ENCODE measurements around the gene CCNL2.
A peak's percentile ranks its signal among the peaks of the same experiment; 100 is the strongest.

CCNL2 gene

DNA sequence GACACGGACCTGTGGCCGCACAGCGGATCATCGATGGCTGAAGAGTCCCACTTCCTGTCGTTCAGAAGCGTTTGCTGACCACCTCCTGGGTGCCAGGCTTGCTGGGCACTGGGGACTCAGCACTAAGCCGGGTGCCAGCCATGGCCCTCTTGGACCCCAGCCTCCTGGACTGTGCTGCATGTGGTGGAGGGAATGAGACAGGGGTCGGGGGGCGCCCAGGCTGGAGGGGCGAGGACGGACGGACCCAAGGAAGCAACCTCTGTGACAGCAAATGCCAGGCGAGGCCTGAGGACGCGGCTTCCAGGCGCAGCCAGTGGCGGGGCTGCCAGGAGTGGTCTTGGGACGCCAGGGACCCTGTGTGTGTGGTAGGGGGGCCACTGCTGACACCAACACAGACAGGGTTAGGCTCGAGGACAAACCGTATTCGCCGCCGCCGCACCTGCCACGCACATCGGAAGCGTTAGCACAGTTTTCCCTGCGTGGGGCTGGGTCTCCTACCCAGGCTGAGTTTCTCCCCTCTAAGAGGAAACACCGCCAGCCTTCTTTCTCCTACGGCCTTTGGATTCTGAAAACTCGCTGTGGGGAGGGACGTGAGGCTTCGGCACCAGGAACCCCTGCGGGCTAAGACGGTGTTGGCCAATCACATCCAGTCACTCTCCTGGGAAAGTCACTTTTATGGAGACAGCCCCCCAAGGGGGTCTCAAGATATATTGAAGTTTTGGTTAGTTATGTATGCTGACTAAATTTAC is 37.7 kb downstream of the CCNL2 start:
- Histone ChIP-seq H3K36me3 (ENCODE audit: control insufficient read depth, insufficient read depth, low read length, severe bottlenecking) (no peaks in the 10 kb centered on the region), H3K27me3 (replicated peaks; ENCODE audit: control insufficient read depth, insufficient read depth, low read length) (no peaks in the 10 kb centered on the region), H3K9me3 (ENCODE audit: control insufficient read depth, low read length) (no peaks in the 10 kb centered on the region), H3K9ac (ENCODE audit: low read length) (peak overlapping the region; percentile 89), H3K4me1 (ENCODE audit: control insufficient read depth, insufficient read depth, low read length) (peaks cover 35% of the 10 kb centered on the region), H3K4me3 (ENCODE audit: low read length) (peak overlapping the region; percentile 68)
- peak; percentile 41 for DNase-seq (ENCODE audit: low read depth)

- Histone ChIP-seq H3K4me3 (ENCODE audit: low read length) (peak overlapping the region; percentile 68), H3K4me1 (ENCODE audit: control insufficient read depth, insufficient read depth, low read length) (peaks cover 35% of the 10 kb centered on the region), H3K9ac (ENCODE audit: low read length) (peak overlapping the region; percentile 100), H3K36me3 (ENCODE audit: control insufficient read depth, insufficient read depth, low read length, severe bottlenecking) (no peaks in the 10 kb centered on the region), H3K9me3 (ENCODE audit: control insufficient read depth, low read length) (no peaks in the 10 kb centered on the region), H3K27me3 (replicated peaks; ENCODE audit: control insufficient read depth, insufficient read depth, low read length) (no peaks in the 10 kb centered on the region)
- peak; percentile 92 for DNase-seq (ENCODE audit: low read depth)
Measured at GRCh38 chr1:1360506-1361169, 38.5 kb downstream of the CCNL2 start.

DNA sequence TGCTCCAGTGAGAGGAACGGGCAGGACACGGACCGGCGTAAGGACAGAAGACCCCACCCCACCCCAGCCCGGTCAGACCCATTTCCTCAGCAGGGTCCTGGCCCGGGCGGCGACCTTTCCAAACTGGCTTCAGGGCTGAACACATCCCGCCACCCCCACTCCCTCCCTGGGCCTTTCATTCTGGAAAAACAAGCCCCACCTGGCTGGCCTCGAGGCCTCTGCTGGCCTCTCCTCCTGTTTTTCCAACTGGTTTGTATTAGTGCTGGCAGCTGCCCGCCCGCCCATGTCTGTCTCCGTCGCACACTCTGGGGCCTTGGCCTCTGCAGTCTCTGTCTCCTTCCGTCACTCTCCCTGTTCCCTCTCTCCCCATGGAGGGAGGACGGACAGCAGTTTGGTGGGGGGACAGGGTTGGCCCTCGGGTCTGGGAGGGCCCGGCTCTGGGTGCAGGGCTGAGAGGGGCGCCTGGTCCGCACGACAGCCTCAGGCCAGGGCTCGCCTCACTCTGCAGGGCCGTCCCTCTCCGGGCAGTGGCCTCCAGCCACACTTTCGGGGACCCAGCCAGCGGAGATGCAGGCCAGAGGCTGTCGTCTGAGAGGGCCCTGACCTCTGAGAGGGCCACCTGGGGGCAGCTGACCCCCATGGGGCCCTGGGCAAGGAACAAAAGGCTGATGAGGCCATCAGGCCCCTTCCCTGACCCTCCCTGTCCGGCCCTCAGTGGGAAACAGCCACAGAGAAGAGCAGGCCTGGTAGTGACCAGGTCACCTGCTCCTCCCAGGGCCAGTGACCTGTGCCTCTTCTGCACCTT is 39.3 kb downstream of the CCNL2 start:
- peak overlapping the region; percentile 89 for H3K4me3 ChIP-seq (ENCODE audit: low read length)
- peak overlapping the region; percentile 100 for H3K9ac ChIP-seq (ENCODE audit: low read length)
- peaks cover 35% of the 10 kb centered on the region for H3K4me1 ChIP-seq (ENCODE audit: control insufficient read depth, insufficient read depth, low read length)
- H3K27me3 ChIP-seq (replicated peaks; ENCODE audit: control insufficient read depth, insufficient read depth, low read length): no peaks in the 10 kb centered on the region
- no peaks in the 10 kb centered on the region for H3K9me3 ChIP-seq (ENCODE audit: control insufficient read depth, low read length)
- H3K36me3 ChIP-seq (ENCODE audit: control insufficient read depth, insufficient read depth, low read length, severe bottlenecking): no peaks in the 10 kb centered on the region
- DNase-seq (ENCODE audit: low read depth): peak; percentile 92

DNA sequence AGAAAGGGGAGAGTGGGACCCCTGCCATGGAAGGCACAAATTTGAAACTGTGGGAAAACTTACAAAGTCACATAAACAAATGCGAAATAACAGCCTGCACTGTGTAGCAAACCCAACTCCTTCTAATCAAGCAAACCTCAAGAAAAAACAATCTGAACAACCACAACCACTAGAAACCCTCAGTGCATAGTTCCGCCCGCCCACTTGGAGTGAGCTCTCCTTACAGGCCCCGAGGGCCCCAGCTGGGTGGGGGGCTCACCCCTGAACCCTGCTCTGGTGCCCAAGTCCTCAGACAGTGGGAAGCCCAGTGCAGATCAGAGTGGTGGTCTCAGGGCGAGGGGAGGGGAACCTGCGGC is 39.8 kb downstream of the CCNL2 start:
- Histone ChIP-seq H3K4me1 (ENCODE audit: control insufficient read depth, insufficient read depth, low read length) (peaks cover 35% of the 10 kb centered on the region), H3K27me3 (replicated peaks; ENCODE audit: control insufficient read depth, insufficient read depth, low read length) (no peaks in the 10 kb centered on the region), H3K36me3 (ENCODE audit: control insufficient read depth, insufficient read depth, low read length, severe bottlenecking) (peaks cover 6% of the 10 kb centered on the region), H3K9me3 (ENCODE audit: control insufficient read depth, low read length) (no peaks in the 10 kb centered on the region), H3K9ac (ENCODE audit: low read length) (peak overlapping the region; percentile 100), H3K4me3 (ENCODE audit: low read length) (peak overlapping the region; percentile 89)
- DNase-seq (ENCODE audit: low read depth): peak; percentile 85

- peak; percentile 95 for DNase-seq (ENCODE audit: low read depth)
- Histone ChIP-seq H3K36me3 (ENCODE audit: control insufficient read depth, insufficient read depth, low read length, severe bottlenecking) (peaks cover 12% of the 10 kb centered on the region), H3K9me3 (ENCODE audit: control insufficient read depth, low read length) (no peaks in the 10 kb centered on the region), H3K4me1 (ENCODE audit: control insufficient read depth, insufficient read depth, low read length) (peaks cover 37% of the 10 kb centered on the region), H3K27me3 (replicated peaks; ENCODE audit: control insufficient read depth, insufficient read depth, low read length) (no peaks in the 10 kb centered on the region), H3K9ac (ENCODE audit: low read length) (peak within 1 kb of the TSS; percentile 100), H3K4me3 (ENCODE audit: low read length) (peak within 1 kb of the TSS; percentile 89)
Measured at GRCh38 chr1:1358433-1359271, 40.5 kb downstream of the CCNL2 start, which contains the start of gene MXRA8. Gene MXRA8, minus strand, starts transcription at chr1:1358555. Its CDS starts 51 bp downstream, at chr1:1358504.

DNA sequence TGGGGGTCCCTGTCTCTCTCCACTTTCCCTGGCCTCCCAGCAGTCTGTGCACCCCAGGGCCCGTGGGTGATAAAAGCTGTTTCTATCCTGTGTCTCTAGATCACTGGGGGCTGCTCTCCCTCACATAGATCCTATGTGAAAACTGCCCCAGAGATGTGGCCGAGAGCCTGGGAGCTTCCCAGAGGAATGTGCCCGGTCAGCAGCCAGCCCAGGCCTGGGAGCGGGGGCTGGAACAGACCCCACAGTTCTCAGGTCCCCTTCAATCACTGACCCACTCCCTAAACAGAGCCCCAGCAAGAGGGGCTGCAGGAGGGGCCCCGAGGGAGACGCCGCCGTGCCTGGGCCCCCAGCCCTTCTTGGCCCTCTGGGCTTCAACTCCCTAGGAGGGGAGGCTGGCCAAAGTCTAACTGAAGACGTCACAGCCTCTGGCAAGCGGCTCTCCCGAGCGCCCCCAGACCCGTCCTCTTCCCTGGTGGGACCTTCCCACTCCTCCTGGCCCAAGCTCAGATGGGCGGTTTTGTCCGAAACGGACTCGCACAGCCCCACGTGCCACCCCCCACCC is 41.2 kb downstream of the CCNL2 start:
- H3K27me3 ChIP-seq (replicated peaks; ENCODE audit: control insufficient read depth, insufficient read depth, low read length): no peaks in the 10 kb centered on the region
- H3K9ac ChIP-seq (ENCODE audit: low read length): peak overlapping the region; percentile 100
- DNase-seq (ENCODE audit: low read depth): peak; percentile 56
- H3K4me3 ChIP-seq (ENCODE audit: low read length): peak overlapping the region; percentile 89
- H3K36me3 ChIP-seq (ENCODE audit: control insufficient read depth, insufficient read depth, low read length, severe bottlenecking): peaks cover 19% of the 10 kb centered on the region
- peaks cover 43% of the 10 kb centered on the region for H3K4me1 ChIP-seq (ENCODE audit: control insufficient read depth, insufficient read depth, low read length)
- no peaks in the 10 kb centered on the region for H3K9me3 ChIP-seq (ENCODE audit: control insufficient read depth, low read length)

GRCh38 chr1:1356796-1357401 is 42.2 kb downstream of the CCNL2 start:
- peak overlapping the region; percentile 89 for H3K4me3 ChIP-seq (ENCODE audit: low read length)
- H3K9me3 ChIP-seq (ENCODE audit: control insufficient read depth, low read length): no peaks in the 10 kb centered on the region
- peaks cover 26% of the 10 kb centered on the region for H3K36me3 ChIP-seq (ENCODE audit: control insufficient read depth, insufficient read depth, low read length, severe bottlenecking)
- H3K4me1 ChIP-seq (ENCODE audit: control insufficient read depth, insufficient read depth, low read length): peaks cover 48% of the 10 kb centered on the region
- H3K9ac ChIP-seq (ENCODE audit: low read length): peak overlapping the region; percentile 100
- no peaks in the 10 kb centered on the region for H3K27me3 ChIP-seq (replicated peaks; ENCODE audit: control insufficient read depth, insufficient read depth, low read length)
- peak; percentile 55 for DNase-seq (ENCODE audit: low read depth)

GRCh38 chr1:1356166-1356795 is 42.9 kb downstream of the CCNL2 start:
- Histone ChIP-seq H3K9me3 (ENCODE audit: control insufficient read depth, low read length) (no peaks in the 10 kb centered on the region), H3K9ac (ENCODE audit: low read length) (peak overlapping the region; percentile 100), H3K36me3 (ENCODE audit: control insufficient read depth, insufficient read depth, low read length, severe bottlenecking) (peaks cover 26% of the 10 kb centered on the region), H3K4me1 (ENCODE audit: control insufficient read depth, insufficient read depth, low read length) (peaks cover 42% of the 10 kb centered on the region), H3K4me3 (ENCODE audit: low read length) (peak overlapping the region; percentile 89), H3K27me3 (replicated peaks; ENCODE audit: control insufficient read depth, insufficient read depth, low read length) (no peaks in the 10 kb centered on the region)
- no peak for DNase-seq (ENCODE audit: low read depth)

DNA sequence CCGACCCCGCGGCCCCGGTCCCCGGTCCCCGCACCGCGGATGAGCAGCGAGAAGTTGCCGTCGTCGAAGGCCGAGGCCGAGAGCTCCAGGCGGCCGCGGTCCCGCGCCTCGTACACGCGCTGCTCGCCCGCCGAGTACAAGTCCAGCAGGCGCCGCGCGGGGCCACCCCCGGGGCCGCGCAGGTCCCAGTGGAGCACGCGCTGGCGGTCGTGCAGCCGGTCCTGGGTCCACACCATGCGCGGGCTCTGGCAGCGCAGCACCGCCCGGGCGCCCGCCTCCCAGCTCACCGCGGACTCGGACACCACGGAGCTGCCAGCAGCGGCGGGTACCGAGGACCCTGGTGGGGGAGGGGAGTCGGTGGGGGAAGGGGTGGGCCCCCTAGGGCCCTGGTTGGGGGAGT is 43.7 kb downstream of the CCNL2 start:
- H3K9ac ChIP-seq (ENCODE audit: low read length): peak overlapping the region; percentile 34
- no peaks in the 10 kb centered on the region for H3K27me3 ChIP-seq (replicated peaks; ENCODE audit: control insufficient read depth, insufficient read depth, low read length)
- peaks cover 26% of the 10 kb centered on the region for H3K36me3 ChIP-seq (ENCODE audit: control insufficient read depth, insufficient read depth, low read length, severe bottlenecking)
- peaks cover 36% of the 10 kb centered on the region for H3K4me1 ChIP-seq (ENCODE audit: control insufficient read depth, insufficient read depth, low read length)
- peak overlapping the region; percentile 58 for H3K4me3 ChIP-seq (ENCODE audit: low read length)
- H3K9me3 ChIP-seq (ENCODE audit: control insufficient read depth, low read length): no peaks in the 10 kb centered on the region
- DNase-seq (ENCODE audit: low read depth): peak; percentile 64
